Astrocyte of the spinal cord (primary cell): Measurements from ENCODE around the gene KDM4C.

ENCODE experiments used
- DNase-seq: peaks from one replicate; pipeline ENCODE4 v3.0.0; 2011; ENCODE audit warnings: low read depth, low spot score
- H3K4me3 ChIP-seq: 2 replicates; pipeline ENCODE4 v1.5.1; 2011; ENCODE audit warnings: low read depth, mild to moderate bottlenecking, low read length, moderate library complexity
- CTCF ChIP-seq: IDR thresholded peaks from 2 replicates; pipeline ENCODE4 v1.5.1; 2012; ENCODE audit warnings: low read depth, mild to moderate bottlenecking, low read length, inconsistent platforms
- in situ Hi-C: cut with HindIII; loops from 2 replicates; pipeline ENCODE4 v1.10.0; 2017; ENCODE audit warnings: low sequenced_read_pairs

KDM4C gene

GRCh38 chr9:6902423-6902822, 144.7 kb downstream of the KDM4C start:
- in situ Hi-C loops = no loop called here
- H3K4me3 ChIP-seq = no peak overlapping the region
- TF ChIP-seq CTCF = no peak
- DNase-seq = peak; percentile 25

GRCh38 chr9:6904371-6904770, 146.6 kb downstream of the KDM4C start:
- no peak overlapping the region for H3K4me3 ChIP-seq
- TF ChIP-seq CTCF = no peak
- in situ Hi-C loops = no loop called here
- no peak for DNase-seq

- in situ Hi-C loops = no loop called here
- H3K4me3 ChIP-seq = no peak overlapping the region
- no peak for TF ChIP-seq CTCF
- DNase-seq = no peak
Measured at GRCh38 chr9:6905850-6906375, 148.1 kb downstream of the KDM4C start.

- H3K4me3 ChIP-seq = no peak overlapping the region
- peak; percentile 56 for DNase-seq
- in situ Hi-C loops = no loop called here
- peak; percentile 75 for TF ChIP-seq CTCF
Measured at GRCh38 chr9:6907772-6908381, 150.1 kb downstream of the KDM4C start.

- in situ Hi-C loops = no loop called here
- no peak for DNase-seq
- H3K4me3 ChIP-seq = no peak overlapping the region
- no peak for TF ChIP-seq CTCF
Measured at GRCh38 chr9:6909181-6909580, 151.4 kb downstream of the KDM4C start.

GRCh38 chr9:6910032-6910431, 152.3 kb downstream of the KDM4C start:
- TF ChIP-seq CTCF = peak; percentile 58
- peak; percentile 34 for DNase-seq
- in situ Hi-C loops = no loop called here
- H3K4me3 ChIP-seq = no peak overlapping the region
